Hepatocyte (in vitro differentiated cells): ENCODE measurements around the gene KLHL18. TPM values are rescaled to one million over a fixed set of nuclear protein-coding genes. Genes with fewer than 3 reads are reported as not detected.
"Not testable (repeated sequence)": the region's sequence is repeated elsewhere in the genome, so short reads cannot be mapped to it uniquely, and the experiment has no call there.

Source experiments
- DNase-seq: peaks from one replicate; pipeline ENCODE4 v3.0.0-alpha.2; 2016; ENCODE audit warnings: low spot score
- H2AFZ ChIP-seq: fragments of 200-600 bp; sonication (generic); 2 replicates; pipeline ENCODE4 v1.6.0; 2016; ENCODE audit warnings: antibody characterized with exemption, mild to moderate bottlenecking
- H3K27ac ChIP-seq: fragments of 200-600 bp; sonication (generic); 2 replicates; pipeline ENCODE4 v1.5.1; 2016; ENCODE audit warnings: mild to moderate bottlenecking
- H3K27me3 ChIP-seq: fragments of 200-600 bp; sonication (generic); 2 replicates; pipeline ENCODE4 v1.6.1; 2016
- H3K36me3 ChIP-seq: fragments of 200-600 bp; sonication (generic); replicated peaks from 2 replicates; pipeline ENCODE4 v1.5.1; 2016; ENCODE audit warnings: low read depth; ENCODE audit not compliant: insufficient read depth
- H3K4me1 ChIP-seq: fragments of 200-600 bp; sonication (generic); 2 replicates; pipeline ENCODE4 v1.5.1; 2016; ENCODE audit warnings: mild to moderate bottlenecking, moderate library complexity; ENCODE audit not compliant: insufficient read depth
- H3K4me2 ChIP-seq: fragments of 200-600 bp; sonication (generic); 2 replicates; pipeline ENCODE4 v1.6.0; 2016
- H3K4me3 ChIP-seq: fragments of 200-600 bp; sonication (generic); 2 replicates; pipeline ENCODE4 v1.5.1; 2016; ENCODE audit warnings: mild to moderate bottlenecking
- H3K79me2 ChIP-seq: fragments of 200-600 bp; sonication (generic); 2 replicates; pipeline ENCODE4 v1.6.0; 2017; ENCODE audit warnings: mild to moderate bottlenecking
- H3K9me2 ChIP-seq: fragments of 200-600 bp; sonication (generic); replicated peaks from 2 replicates; pipeline ENCODE4 v1.6.0; 2017; ENCODE audit warnings: mild to moderate bottlenecking; ENCODE audit not compliant: insufficient read depth
- H3K9me3 ChIP-seq: fragments of 200-600 bp; sonication (generic); 2 replicates; pipeline ENCODE4 v1.5.1; 2016; ENCODE audit warnings: low read depth, mild to moderate bottlenecking
- H4K20me1 ChIP-seq: fragments of 200-600 bp; sonication (generic); 2 replicates; pipeline ENCODE4 v1.6.0; 2016; ENCODE audit warnings: mild to moderate bottlenecking; ENCODE audit not compliant: insufficient read depth, poor library complexity, severe bottlenecking
- CTCF ChIP-seq: fragments of 200-600 bp; sonication (generic); IDR thresholded peaks from 2 replicates; pipeline ENCODE4 v1.5.1; 2016; ENCODE audit warnings: antibody characterized with exemption, mild to moderate bottlenecking; ENCODE audit not compliant: poor library complexity
- EZH2 ChIP-seq: fragments of 200-600 bp; sonication (generic); IDR thresholded peaks from 2 replicates; pipeline ENCODE4 v1.6.1; 2016; ENCODE audit warnings: antibody characterized with exemption, mild to moderate bottlenecking, borderline replicate concordance
- EZH2phosphoT487 ChIP-seq: fragments of 200-600 bp; sonication (generic); IDR thresholded peaks from one replicate; pipeline ENCODE4 v1.6.1; 2018; ENCODE audit warnings: antibody characterized with exemption, mild to moderate bottlenecking, low read depth, moderate library complexity; ENCODE audit not compliant: unreplicated experiment, severe bottlenecking
- WGBS: methylation state at CpG from one replicate; pipeline ENCODE4 v1.1.6; 2016; ENCODE audit warnings: low lambda C conversion rate; ENCODE audit errors: missing lambda C conversion rate; 5-methylcytosine and 5-hydroxymethylcytosine counted together
- polyA plus RNA-seq: library from polyadenylated mRNA; unstranded; fragments of >200 nt; fragmentation: Nextera tagmentation; extraction: Ambion mirVana; gene quantifications from 2 replicates; pipeline ENCODE4 v1.2.1, GENCODE V29; 2016
- total RNA-seq: library from RNA; depleted of rRNA; stranded (reverse); fragments of >200 nt; gene quantifications from 2 replicates; pipeline ENCODE4 v1.2.3, GENCODE V29; 2014

KLHL18 gene
- total and polyA plus RNA-seq, 2 experiments from 2014 or later = 11.6 to 13.6 TPM

GRCh38 chr3:47301456-47301855 is 18.7 kb downstream of the KLHL18 start:
- no peak for DNase-seq
- H3K9me3 ChIP-seq = no peaks in the 10 kb centered on the region
- H3K4me1 ChIP-seq = no peaks in the 10 kb centered on the region
- H4K20me1 ChIP-seq = no peaks in the 10 kb centered on the region
- H3K36me3 ChIP-seq = no peaks in the 10 kb centered on the region
- no peak overlapping the region for H2AFZ ChIP-seq
- no peaks in the 10 kb centered on the region for H3K9me2 ChIP-seq
- H3K4me3 ChIP-seq = no peak overlapping the region
- peaks cover 58% of the 10 kb centered on the region for H3K79me2 ChIP-seq
- no peak overlapping the region for H3K27ac ChIP-seq
- no peak overlapping the region for H3K4me2 ChIP-seq
- no peaks in the 10 kb centered on the region for H3K27me3 ChIP-seq
- TF ChIP-seq CTCF = no peak
- no peak for TF ChIP-seq EZH2
- no peak for TF ChIP-seq EZH2phosphoT487

GRCh38 chr3:47306022-47306421 is 23.3 kb downstream of the KLHL18 start:
- Histone ChIP-seq H3K79me2 (peaks cover 63% of the 10 kb centered on the region), H3K27me3 (no peaks in the 10 kb centered on the region), H3K4me1 (no peaks in the 10 kb centered on the region), H4K20me1 (no peaks in the 10 kb centered on the region), H3K27ac (no peak overlapping the region), H3K9me2 (no peaks in the 10 kb centered on the region), H3K9me3 (no peaks in the 10 kb centered on the region), H2AFZ (no peak overlapping the region), H3K4me3 (no peak overlapping the region), H3K36me3 (no peaks in the 10 kb centered on the region), H3K4me2 (no peak overlapping the region)
- TF ChIP-seq EZH2 = no peak
- no peak for TF ChIP-seq EZH2phosphoT487
- TF ChIP-seq CTCF = no peak
- no peak for DNase-seq
- WGBS = 98% methylated on average over 2 of the region's 2 CpGs

GRCh38 chr3:47309231-47309630 is 26.5 kb downstream of the KLHL18 start:
- not testable (repeated sequence) for H3K36me3 ChIP-seq, H3K4me3 ChIP-seq, H3K4me1 ChIP-seq, H2AFZ ChIP-seq, H3K27ac ChIP-seq, H3K9me3 ChIP-seq, H3K4me2 ChIP-seq, H3K9me2 ChIP-seq, H4K20me1 ChIP-seq, DNase-seq, H3K27me3 ChIP-seq
- H3K79me2 ChIP-seq = peaks cover 43% of the 10 kb centered on the region
- WGBS = 95% methylated on average over 16 of the region's 28 CpGs

- H4K20me1 ChIP-seq = no peaks in the 10 kb centered on the region
- TF ChIP-seq EZH2 = no peak
- no peak for TF ChIP-seq CTCF
- no peak for TF ChIP-seq EZH2phosphoT487
- H3K4me3 ChIP-seq = no peak overlapping the region
- H3K79me2 ChIP-seq = peaks cover 35% of the 10 kb centered on the region
- no peaks in the 10 kb centered on the region for H3K36me3 ChIP-seq
- H3K27ac ChIP-seq = no peak overlapping the region
- no peaks in the 10 kb centered on the region for H3K27me3 ChIP-seq
- H3K9me3 ChIP-seq = no peaks in the 10 kb centered on the region
- 96% methylated on average over 4 of the region's 4 CpGs for WGBS
- H3K9me2 ChIP-seq = no peaks in the 10 kb centered on the region
- DNase-seq = no peak
- H2AFZ ChIP-seq = no peak overlapping the region
- H3K4me1 ChIP-seq = no peaks in the 10 kb centered on the region
- H3K4me2 ChIP-seq = no peak overlapping the region
These were observed 27.6 kb downstream of the KLHL18 start for GRCh38 chr3:47310391-47310790.
